SKM-1 (cell line): ENCODE data around the gene SHB.

Experiments
- DNase-seq: peaks from one replicate; lab custom pipeline; 2025; ENCODE audit not compliant: unreplicated experiment; lab: John Stamatoyannopoulos, UW

The SHB gene

GRCh38 chr9:37939575-37940095 is 129.4 kb downstream of the SHB start:
- no peak for DNase-seq

GRCh38 chr9:37938121-37938891 is 130.7 kb downstream of the SHB start:
- no peak for DNase-seq

- DNase-seq: no peak
These were observed 131.7 kb downstream of the SHB start for GRCh38 chr9:37937366-37937765.

- DNase-seq: no peak
These were observed 132.1 kb downstream of the SHB start for GRCh38 chr9:37936965-37937364.

GRCh38 chr9:37936376-37936775 is 132.7 kb downstream of the SHB start:
- no peak for DNase-seq

- no peak for DNase-seq
These were observed 133.9 kb downstream of the SHB start for GRCh38 chr9:37935096-37935495.

- no peak for DNase-seq
These were observed 137.4 kb downstream of the SHB start for GRCh38 chr9:37931592-37931991.

GRCh38 chr9:37929441-37929895 is 139.6 kb downstream of the SHB start:
- no peak for DNase-seq

GRCh38 chr9:37928552-37929430 is 140.2 kb downstream of the SHB start:
- DNase-seq: no peak

- DNase-seq: no peak
These were observed 141.2 kb downstream of the SHB start for GRCh38 chr9:37927601-37928551.

- DNase-seq: no peak
These were observed 141.9 kb downstream of the SHB start for GRCh38 chr9:37927132-37927531.

- DNase-seq: no peak
These were observed 142.3 kb downstream of the SHB start for GRCh38 chr9:37926737-37927118.

GRCh38 chr9:37925786-37926736 is 143.0 kb downstream of the SHB start:
- peak; percentile 22 for DNase-seq

GRCh38 chr9:37925006-37925405 is 144.0 kb downstream of the SHB start:
- no peak for DNase-seq

- DNase-seq: no peak
These were observed 144.5 kb downstream of the SHB start for GRCh38 chr9:37924538-37924937.

- no peak for DNase-seq
These were observed 145.1 kb downstream of the SHB start for GRCh38 chr9:37923796-37924427.

- no peak for DNase-seq
These were observed 145.8 kb downstream of the SHB start for GRCh38 chr9:37923118-37923795.

- no peak for DNase-seq
These were observed 146.5 kb downstream of the SHB start for GRCh38 chr9:37922363-37923117.
